Activated CD4-positive, alpha-beta T cell treated with anti-CD3 and anti-CD28 coated beads, Interleukin-2, amount 10 ng/mL, durations not matched to agents 24 days and 14 days (primary cell): ENCODE data around the gene EHD4. TPM values are rescaled to one million over a fixed set of nuclear protein-coding genes. Genes with fewer than 3 reads are reported as not detected.
A peak's percentile ranks its signal among the peaks of the same experiment; 100 is the strongest.

ENCODE experiments used
- DNase-seq: peaks from one replicate; pipeline ENCODE4 v3.0.0; 2022
- H3K27ac Mint-ChIP-seq: one replicate; pipeline ENCODE4 v1.8.0; 2022; ENCODE audit warnings: mild to moderate bottlenecking, mixed read lengths
- H3K27me3 Mint-ChIP-seq: one replicate; pipeline ENCODE4 v1.8.0; 2022; ENCODE audit warnings: mixed read lengths
- H3K36me3 Mint-ChIP-seq: one replicate; pipeline ENCODE4 v1.8.0; 2022; ENCODE audit warnings: low read depth, mild to moderate bottlenecking, mixed read lengths
- H3K4me1 Mint-ChIP-seq: one replicate; pipeline ENCODE4 v1.8.0; 2021; ENCODE audit warnings: mixed read lengths
- H3K4me3 Mint-ChIP-seq: one replicate; pipeline ENCODE4 v1.8.0; 2022; ENCODE audit warnings: mild to moderate bottlenecking, moderate library complexity, mixed read lengths
- H3K9me3 Mint-ChIP-seq: one replicate; pipeline ENCODE4 v1.8.0; 2021; ENCODE audit warnings: mixed read lengths
- intact Hi-C: fragments of 100-400 bp; cut with micrococcal nuclease; formaldehyde crosslinking; loops from one replicate; pipeline ENCODE4 v1.15.1; 2023
- total RNA-seq: library from RNA; stranded (reverse); gene quantifications from 2 replicates; pipeline ENCODE4 v1.2.3, GENCODE V29; 2022

The EHD4 gene
- total RNA-seq, 1 donor from 2014 or later = 28.4 TPM

- Mint-ChIP-seq H3K27ac (no peak overlapping the region), H3K4me3 (no peak overlapping the region), H3K27me3 (no peaks in the 10 kb centered on the region), H3K4me1 (peaks cover 7% of the 10 kb centered on the region), H3K9me3 (no peaks in the 10 kb centered on the region), H3K36me3 (peaks cover 8% of the 10 kb centered on the region)
- intact Hi-C loops = no loop called here
- DNase-seq = no peak
Observed at GRCh38 chr15:41851755-41852370, 120.5 kb downstream of the EHD4 start.

GRCh38 chr15:41851167-41851523, 121.2 kb downstream of the EHD4 start:
- intact Hi-C loops = no loop called here
- no peak overlapping the region for H3K4me3 Mint-ChIP-seq
- no peaks in the 10 kb centered on the region for H3K9me3 Mint-ChIP-seq
- DNase-seq = no peak
- peaks cover 7% of the 10 kb centered on the region for H3K4me1 Mint-ChIP-seq
- H3K27ac Mint-ChIP-seq = peak overlapping the region; percentile 37
- H3K36me3 Mint-ChIP-seq = peaks cover 8% of the 10 kb centered on the region
- no peaks in the 10 kb centered on the region for H3K27me3 Mint-ChIP-seq

- intact Hi-C loops = no loop called here
- no peak overlapping the region for H3K4me3 Mint-ChIP-seq
- no peak for DNase-seq
- no peaks in the 10 kb centered on the region for H3K9me3 Mint-ChIP-seq
- H3K27ac Mint-ChIP-seq = no peak overlapping the region
- peaks cover 9% of the 10 kb centered on the region for H3K36me3 Mint-ChIP-seq
- peaks cover 7% of the 10 kb centered on the region for H3K4me1 Mint-ChIP-seq
- no peaks in the 10 kb centered on the region for H3K27me3 Mint-ChIP-seq
Observed at GRCh38 chr15:41850482-41851166, 121.7 kb downstream of the EHD4 start.

GRCh38 chr15:41849861-41850260, 122.5 kb downstream of the EHD4 start:
- Mint-ChIP-seq H3K27me3 (no peaks in the 10 kb centered on the region), H3K4me1 (peaks cover 7% of the 10 kb centered on the region), H3K4me3 (no peak overlapping the region), H3K36me3 (peaks cover 11% of the 10 kb centered on the region), H3K27ac (no peak overlapping the region), H3K9me3 (no peaks in the 10 kb centered on the region)
- DNase-seq = no peak
- intact Hi-C loops = no loop called here

GRCh38 chr15:41849204-41849603, 123.2 kb downstream of the EHD4 start:
- H3K4me3 Mint-ChIP-seq = no peak overlapping the region
- H3K4me1 Mint-ChIP-seq = peaks cover 7% of the 10 kb centered on the region
- intact Hi-C loops = no loop called here

GRCh38 chr15:41848631-41849030, 123.7 kb downstream of the EHD4 start:
- H3K27me3 Mint-ChIP-seq = no peaks in the 10 kb centered on the region
- no peak for DNase-seq
- intact Hi-C loops = no loop called here
- no peaks in the 10 kb centered on the region for H3K9me3 Mint-ChIP-seq
- peak overlapping the region; percentile 20 for H3K27ac Mint-ChIP-seq
- no peak overlapping the region for H3K4me3 Mint-ChIP-seq
- peaks cover 11% of the 10 kb centered on the region for H3K36me3 Mint-ChIP-seq
- peaks cover 7% of the 10 kb centered on the region for H3K4me1 Mint-ChIP-seq

More at GRCh38 chr15:41849204-41849603, 123.2 kb downstream of the EHD4 start:
- no peak for DNase-seq
- peak overlapping the region; percentile 48 for H3K27ac Mint-ChIP-seq
- no peaks in the 10 kb centered on the region for H3K9me3 Mint-ChIP-seq
- H3K27me3 Mint-ChIP-seq = no peaks in the 10 kb centered on the region
- peaks cover 11% of the 10 kb centered on the region for H3K36me3 Mint-ChIP-seq

- H3K27ac Mint-ChIP-seq = no peak overlapping the region
- no peak overlapping the region for H3K4me3 Mint-ChIP-seq
- peaks cover 11% of the 10 kb centered on the region for H3K36me3 Mint-ChIP-seq
- H3K27me3 Mint-ChIP-seq = no peaks in the 10 kb centered on the region
- intact Hi-C loops = no loop called here
- no peak for DNase-seq
- peaks cover 7% of the 10 kb centered on the region for H3K4me1 Mint-ChIP-seq
- H3K9me3 Mint-ChIP-seq = no peaks in the 10 kb centered on the region
Observed at GRCh38 chr15:41847981-41848380, 124.4 kb downstream of the EHD4 start.

- no peak for DNase-seq
- Mint-ChIP-seq H3K27ac (no peak overlapping the region), H3K4me1 (peaks cover 7% of the 10 kb centered on the region), H3K4me3 (no peak overlapping the region), H3K9me3 (no peaks in the 10 kb centered on the region), H3K36me3 (peaks cover 11% of the 10 kb centered on the region), H3K27me3 (no peaks in the 10 kb centered on the region)
- intact Hi-C loops = no loop called here
Observed at GRCh38 chr15:41847206-41847605, 125.2 kb downstream of the EHD4 start.

Other genes starting within 250 kb of the EHD4 start
- gene MAPKBP1, start 198.1 kb downstream of the EHD4 start, total RNA-seq = 24.8 and 27.1 TPM in 2 replicates
- gene JMJD7, start 144.5 kb downstream of the EHD4 start, total RNA-seq = 18.3 and 20.1 TPM in 2 replicates
- 8.5 and 8.8 TPM in 2 replicates for gene PLA2G4B, start 133.7 kb downstream of the EHD4 start, total RNA-seq
- 0.64 and 0.65 TPM in 2 replicates for gene SPTBN5, start 78.5 kb downstream of the EHD4 start, total RNA-seq
- not detected in 2 replicates for gene PLA2G4E, start 48.5 kb upstream of the EHD4 start, total RNA-seq
- not detected in 2 replicates for gene PLA2G4D, start 122.0 kb upstream of the EHD4 start, total RNA-seq
- not detected in 2 replicates for gene PLA2G4F, start 184.1 kb upstream of the EHD4 start, total RNA-seq
- gene VPS39, start 235.7 kb upstream of the EHD4 start, total RNA-seq = 58.0 TPM in 2 replicates